ENCODE data around the gene DUSP2.

Gene DUSP2

DNA sequence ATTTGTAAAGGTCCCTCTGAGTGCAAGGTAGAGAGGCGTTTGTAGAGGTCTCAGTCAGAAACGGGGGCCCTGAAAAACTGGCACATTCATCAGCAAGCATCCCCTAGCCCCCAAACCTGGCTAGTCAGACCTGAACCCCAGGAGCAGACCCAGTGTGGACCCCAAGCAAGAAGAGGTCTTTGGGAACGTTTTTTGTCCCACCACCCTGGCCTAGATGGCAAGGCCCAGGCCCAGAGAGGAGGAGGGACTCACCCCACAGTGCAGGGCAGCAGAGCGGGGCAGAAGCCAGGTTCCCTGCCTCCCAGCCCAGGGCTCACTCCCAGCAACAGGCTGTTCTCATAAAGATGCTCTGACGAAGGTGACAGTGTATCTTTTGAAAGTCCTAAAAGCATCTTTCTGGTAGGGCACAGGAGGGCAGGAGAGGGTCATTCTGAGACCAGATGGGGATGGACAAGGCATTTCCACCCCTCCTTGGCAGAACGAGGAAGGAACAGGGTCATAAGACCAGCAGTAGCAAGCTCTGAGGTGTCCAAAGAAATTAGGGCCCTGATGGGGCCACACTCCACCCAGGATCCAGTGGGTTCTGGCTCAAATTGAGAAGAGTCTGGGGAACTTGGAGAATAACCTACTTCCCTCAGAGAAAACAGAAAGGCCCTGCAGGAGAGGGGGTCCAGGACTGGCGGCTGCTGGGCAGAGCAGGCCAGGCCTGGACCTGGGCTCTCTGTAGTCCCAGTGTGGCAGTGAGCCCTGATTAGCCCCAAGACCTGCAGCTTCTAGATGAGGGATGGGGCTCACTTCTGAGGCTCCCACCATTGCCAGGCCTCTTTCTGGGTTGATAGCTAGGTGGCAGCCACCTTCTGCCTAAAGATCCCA, 47.1 kb downstream of the DUSP2 start:
- H3K4me1 Mint-ChIP-seq = no peaks in the 10 kb centered on the region
- DNase-seq = no peak
- no peaks in the 10 kb centered on the region for H3K36me3 Mint-ChIP-seq
- H3K4me3 Mint-ChIP-seq = no peak overlapping the region
- H3K27me3 Mint-ChIP-seq = peaks cover 15% of the 10 kb centered on the region
- CTCF ChIA-PET = no interaction called here
- H3K9me3 Mint-ChIP-seq = no peaks in the 10 kb centered on the region
- H3K27ac Mint-ChIP-seq = no peak overlapping the region

DNA sequence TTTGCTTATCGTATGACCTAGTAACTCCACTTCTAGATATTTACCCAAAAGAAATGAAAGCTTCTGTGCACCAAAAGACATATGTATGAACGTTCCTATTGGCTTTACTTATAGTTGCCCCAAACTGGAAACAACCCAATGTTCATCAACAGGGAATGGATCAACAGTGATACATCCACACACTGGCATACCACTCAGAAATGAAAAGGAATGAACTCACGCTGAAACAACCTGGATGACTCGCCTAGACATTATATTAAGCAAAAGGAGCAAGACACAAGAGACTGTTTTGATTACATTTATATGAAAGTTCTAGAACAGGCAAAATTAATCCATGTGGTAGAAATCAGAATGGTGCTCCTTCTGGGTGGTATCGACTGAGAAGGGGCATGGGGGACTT, 47.8 kb downstream of the DUSP2 start:
- no peak overlapping the region for H3K27ac Mint-ChIP-seq
- CTCF ChIA-PET = no interaction called here
- H3K36me3 Mint-ChIP-seq = no peaks in the 10 kb centered on the region
- H3K4me3 Mint-ChIP-seq = no peak overlapping the region
- H3K27me3 Mint-ChIP-seq = peaks cover 19% of the 10 kb centered on the region
- no peaks in the 10 kb centered on the region for H3K4me1 Mint-ChIP-seq
- no peaks in the 10 kb centered on the region for H3K9me3 Mint-ChIP-seq
- DNase-seq = no peak

DNA sequence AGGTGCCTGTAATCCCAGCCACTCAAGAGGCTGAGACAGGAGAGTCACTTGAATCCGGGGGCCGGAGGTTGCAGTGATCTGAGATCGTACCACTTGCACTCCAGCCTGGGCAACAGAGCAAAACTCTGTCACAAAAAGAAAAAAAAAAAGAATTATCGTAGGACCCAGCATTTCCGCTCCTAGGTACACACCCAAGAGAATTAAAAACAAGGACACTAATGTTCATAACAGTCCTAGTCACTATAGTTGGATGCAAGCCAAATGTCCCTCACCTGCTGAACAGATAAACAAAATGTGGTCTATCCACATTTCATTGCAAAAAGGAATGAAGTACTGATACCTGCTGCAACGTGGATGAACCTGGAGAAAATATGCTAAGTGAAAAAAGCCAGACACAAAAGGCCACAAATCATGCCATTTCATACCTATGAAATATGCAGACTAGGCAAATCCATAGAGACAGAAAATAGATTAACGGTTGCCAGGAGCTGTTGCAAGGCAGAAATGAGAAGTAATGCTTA, 50.1 kb downstream of the DUSP2 start:
- H3K9me3 Mint-ChIP-seq = no peaks in the 10 kb centered on the region
- H3K27ac Mint-ChIP-seq = no peak overlapping the region
- H3K4me1 Mint-ChIP-seq = no peaks in the 10 kb centered on the region
- CTCF ChIA-PET = no interaction called here
- no peak overlapping the region for H3K4me3 Mint-ChIP-seq
- no peaks in the 10 kb centered on the region for H3K36me3 Mint-ChIP-seq
- peaks cover 17% of the 10 kb centered on the region for H3K27me3 Mint-ChIP-seq
- DNase-seq = no peak

DNA sequence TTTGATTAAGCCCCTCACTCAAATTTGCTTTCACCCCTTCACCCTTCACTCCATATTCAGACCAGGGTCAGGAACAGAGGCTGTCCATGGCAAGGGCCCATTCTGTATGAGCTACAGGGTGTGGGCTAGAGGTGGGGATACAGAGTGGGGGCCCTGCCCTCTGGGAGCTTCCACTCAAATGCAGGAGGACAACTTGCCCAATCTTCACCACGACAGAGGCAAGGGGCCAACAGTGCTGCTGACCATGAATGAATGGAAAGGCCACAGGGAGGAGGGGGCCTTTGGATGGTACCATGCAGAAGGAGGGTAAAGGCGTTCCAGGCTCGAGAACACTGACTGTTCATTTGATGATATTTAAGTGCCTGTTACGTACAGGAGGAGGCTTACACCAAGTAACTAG, 51.7 kb downstream of the DUSP2 start:
- no peaks in the 10 kb centered on the region for H3K9me3 Mint-ChIP-seq
- CTCF ChIA-PET = no interaction called here

More for the DNA sequence above, 51.7 kb downstream of the DUSP2 start:
- H3K27me3 Mint-ChIP-seq = peaks cover 15% of the 10 kb centered on the region
- DNase-seq = no peak
- no peak overlapping the region for H3K27ac Mint-ChIP-seq
- no peaks in the 10 kb centered on the region for H3K36me3 Mint-ChIP-seq
- H3K4me3 Mint-ChIP-seq = no peak overlapping the region
- H3K4me1 Mint-ChIP-seq = no peaks in the 10 kb centered on the region

Measured in activated naive CD4-positive, alpha-beta T cell treated with anti-CD3 and anti-CD28 coated beads, Interleukin-2, amount 10 ng/mL, durations not matched to agents 7 days and 5 days (primary cell).